HG03565 (cell line): ENCODE measurements around the gene PDIA4.
"Not testable (repeated sequence)": the region's sequence is repeated elsewhere in the genome, so short reads cannot be mapped to it uniquely, and the experiment has no call there.

Experiments
- ATAC-seq: cut with Tn5 transposase; IDR thresholded peaks from one replicate; pipeline ENCODE4 v1.9.1; 2021; ENCODE audit warnings: mild to moderate bottlenecking, moderate library complexity; ENCODE audit not compliant: unreplicated experiment

PDIA4 gene

DNA sequence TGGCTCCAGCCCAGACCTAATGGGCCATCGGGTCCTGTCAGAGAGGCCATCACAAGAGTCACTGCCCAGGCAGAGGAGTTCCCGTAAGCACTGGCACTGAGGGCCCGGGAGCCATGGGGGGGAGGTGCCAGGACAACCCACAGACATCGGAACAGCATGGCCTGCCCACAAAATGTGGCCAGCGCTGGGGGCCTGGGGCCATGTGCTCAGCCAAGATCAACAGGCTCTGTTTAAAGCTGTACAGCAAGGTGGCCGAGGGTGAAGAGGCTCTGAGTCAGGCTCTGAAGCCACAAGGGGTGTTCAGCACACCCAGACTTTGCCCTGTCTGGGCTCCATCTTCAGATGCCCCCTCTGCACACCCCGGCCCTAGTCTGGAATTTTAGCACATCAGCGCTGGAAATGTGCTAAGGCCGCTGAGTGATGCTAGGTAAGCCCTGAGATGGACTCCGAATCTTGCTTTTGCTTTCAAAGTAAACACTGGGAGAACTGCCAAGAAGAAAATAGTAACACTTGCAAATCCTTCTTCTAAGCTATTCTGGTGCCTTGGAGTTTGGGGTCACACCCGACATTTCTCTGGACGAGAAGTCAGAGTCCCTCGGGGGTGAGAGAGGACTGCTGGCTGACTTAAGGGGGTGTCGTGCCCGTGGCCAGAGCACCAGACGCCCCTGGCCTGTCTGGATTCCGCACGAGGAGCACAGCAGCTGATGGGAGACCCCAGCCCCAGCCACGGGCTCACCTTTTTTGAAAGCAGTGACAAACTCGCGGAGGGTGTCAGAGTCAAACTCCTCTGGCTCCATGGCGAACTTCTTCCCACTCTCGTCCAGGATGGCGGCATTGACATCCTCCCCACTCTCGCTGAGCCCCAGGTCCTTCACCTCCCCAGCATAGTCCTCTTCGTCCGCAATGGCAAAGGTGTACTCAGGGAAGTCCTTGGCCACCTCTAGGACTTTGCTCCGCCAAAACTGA, 23.6 kb downstream of the PDIA4 start:
- no peak for ATAC-seq

- no peak for ATAC-seq
Measured at GRCh38 chr7:149003560-149004305, 24.6 kb downstream of the PDIA4 start.

GRCh38 chr7:149003018-149003417, 25.3 kb downstream of the PDIA4 start:
- no peak for ATAC-seq

DNA sequence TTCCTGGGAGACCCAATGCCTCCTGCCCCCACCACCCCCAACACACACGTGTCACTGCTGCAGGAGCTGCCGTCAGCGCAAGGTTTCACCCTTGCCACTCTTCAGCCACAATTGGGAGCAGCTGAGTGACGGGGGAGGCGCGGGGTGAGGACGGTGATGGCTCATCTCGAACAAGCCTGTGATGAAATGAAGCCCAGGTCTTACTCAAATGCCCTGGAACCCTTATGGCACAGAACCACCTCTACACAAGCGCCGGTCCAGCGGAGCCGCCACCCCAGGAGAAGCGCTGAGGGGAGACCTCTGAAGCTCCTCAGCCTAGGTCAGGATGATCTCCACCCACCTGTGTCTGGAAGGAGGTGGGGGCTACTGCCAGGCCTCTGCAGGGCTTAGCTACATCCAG, 25.7 kb downstream of the PDIA4 start:
- ATAC-seq = no peak

DNA sequence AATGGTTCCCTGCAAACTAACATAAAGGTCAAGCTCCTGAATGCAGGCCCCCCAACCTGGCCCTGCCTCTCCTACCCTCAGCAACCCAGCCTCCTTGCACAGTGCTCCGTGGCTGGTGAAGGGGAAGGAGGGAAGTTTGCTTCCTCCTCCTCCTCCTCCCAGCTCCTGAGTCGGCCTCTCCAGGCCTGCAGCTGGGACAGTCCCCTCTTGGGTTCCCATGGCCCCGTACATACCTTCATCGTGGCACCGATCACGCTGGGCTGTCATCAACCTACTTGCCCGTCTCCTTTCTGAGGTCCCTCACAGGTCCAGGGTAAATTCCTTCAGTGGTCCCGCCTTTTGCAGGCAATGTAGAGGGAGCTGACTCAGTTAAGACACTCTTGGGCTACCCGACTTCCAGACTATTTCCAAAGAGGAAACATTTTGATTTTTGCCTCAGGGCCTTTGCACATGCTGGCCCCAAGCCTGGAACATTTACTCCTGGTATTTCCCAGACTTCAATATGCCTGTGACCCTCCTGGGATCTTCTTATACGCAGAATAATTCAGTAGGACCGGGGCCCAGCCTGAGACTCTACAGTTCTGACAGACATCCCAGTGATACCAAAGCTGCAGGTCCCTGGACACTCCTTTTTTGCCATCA, 26.8 kb downstream of the PDIA4 start:
- no peak for ATAC-seq

DNA sequence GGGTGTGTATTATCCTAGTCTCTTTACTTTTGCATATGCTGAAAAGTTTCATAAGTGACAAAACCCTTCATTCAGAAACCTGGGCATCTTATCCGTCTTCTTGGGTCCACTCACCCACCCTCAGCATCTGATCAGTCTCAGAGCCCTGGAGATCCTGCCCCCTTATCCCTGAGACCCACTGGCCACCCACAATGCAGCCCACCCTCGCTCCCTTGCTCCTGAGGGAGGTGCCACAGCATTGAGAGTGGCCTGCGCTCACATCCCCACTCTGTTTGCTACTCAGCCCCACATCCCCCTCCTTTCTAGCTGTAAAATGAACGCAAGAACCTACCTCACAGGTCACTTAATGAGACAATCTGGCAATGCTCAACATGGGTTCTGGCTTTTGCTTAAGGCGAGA, 27.3 kb downstream of the PDIA4 start:
- ATAC-seq = no peak

DNA sequence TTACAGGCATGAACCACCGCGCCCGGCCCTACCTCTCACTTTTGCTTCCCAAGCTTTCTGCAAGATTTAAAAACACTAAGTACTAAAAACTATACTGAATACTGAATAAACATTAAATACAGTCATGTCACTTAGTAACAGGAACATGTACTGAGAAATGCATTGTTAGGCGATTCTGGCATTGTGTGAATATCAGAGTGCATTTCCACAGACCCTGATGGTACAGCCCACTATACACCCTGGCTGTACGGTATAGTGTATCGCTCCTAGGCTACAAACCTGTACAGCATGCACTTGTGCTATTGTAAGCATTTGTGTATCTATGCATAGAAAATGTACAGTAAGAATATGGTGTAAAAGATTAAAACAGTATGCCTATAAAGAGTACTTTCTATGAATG, 29.1 kb downstream of the PDIA4 start:
- no peak for ATAC-seq

- no peak for ATAC-seq
Measured at GRCh38 chr7:148997497-148997896, 30.8 kb downstream of the PDIA4 start.

GRCh38 chr7:148994576-148994975, 33.7 kb downstream of the PDIA4 start:
- no peak for ATAC-seq

DNA sequence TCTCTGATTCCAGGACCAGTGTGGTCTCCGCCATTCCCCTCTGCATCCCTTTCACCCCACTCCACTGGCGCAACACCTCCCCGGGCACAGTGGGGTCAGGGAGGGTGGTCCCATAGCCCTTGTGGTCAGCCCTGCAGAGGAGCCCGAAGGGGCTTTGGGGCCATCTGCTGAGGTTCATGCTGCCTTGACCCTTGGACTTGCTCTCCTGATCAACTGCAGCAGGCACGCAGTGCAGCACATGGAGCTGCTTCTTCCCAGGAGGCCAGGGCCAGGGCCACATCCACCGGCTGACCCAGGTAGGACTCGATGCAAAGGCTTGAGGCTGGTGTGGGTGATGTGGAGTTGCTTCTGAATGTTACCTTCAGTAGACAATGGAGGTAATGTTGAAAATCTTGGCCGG, 35.1 kb downstream of the PDIA4 start:
- ATAC-seq = no peak

DNA sequence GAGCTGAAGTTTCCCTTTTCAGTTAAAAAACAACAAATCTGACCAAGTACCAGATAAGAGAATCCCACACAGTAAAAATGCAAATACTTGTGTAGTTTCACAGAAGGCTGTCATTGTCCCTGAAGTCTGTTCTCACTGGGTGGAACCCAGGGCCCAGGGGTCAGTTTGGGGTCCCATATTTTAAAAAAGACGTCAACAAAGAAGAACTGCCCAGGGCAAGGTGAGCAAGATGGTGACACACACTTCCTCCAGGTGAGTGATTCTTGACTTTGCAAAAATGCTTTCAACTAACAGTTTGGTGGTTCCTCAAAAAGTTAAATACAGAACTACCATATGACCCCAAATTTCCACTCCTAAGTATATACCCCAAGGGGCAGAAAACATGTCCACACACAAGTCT, 36.8 kb downstream of the PDIA4 start:
- ATAC-seq = no peak

GRCh38 chr7:148987751-148988512, 40.4 kb downstream of the PDIA4 start:
- no peak for ATAC-seq

GRCh38 chr7:148987010-148987750, 41.1 kb downstream of the PDIA4 start:
- ATAC-seq = peak; percentile 80

DNA sequence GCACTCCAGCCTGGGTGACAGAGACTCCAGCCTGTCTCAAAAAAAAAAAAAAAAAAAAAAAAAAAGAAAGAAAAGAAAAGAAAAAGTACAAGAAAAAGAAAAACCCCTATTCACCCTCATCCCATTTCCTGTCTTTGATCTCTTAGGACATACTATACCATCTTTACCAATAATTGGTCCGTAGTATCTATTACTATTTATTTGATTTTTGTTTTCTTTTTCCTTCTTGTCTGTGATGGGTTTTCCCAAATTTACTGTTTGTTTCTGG, 41.6 kb downstream of the PDIA4 start:
- no peak for ATAC-seq

DNA sequence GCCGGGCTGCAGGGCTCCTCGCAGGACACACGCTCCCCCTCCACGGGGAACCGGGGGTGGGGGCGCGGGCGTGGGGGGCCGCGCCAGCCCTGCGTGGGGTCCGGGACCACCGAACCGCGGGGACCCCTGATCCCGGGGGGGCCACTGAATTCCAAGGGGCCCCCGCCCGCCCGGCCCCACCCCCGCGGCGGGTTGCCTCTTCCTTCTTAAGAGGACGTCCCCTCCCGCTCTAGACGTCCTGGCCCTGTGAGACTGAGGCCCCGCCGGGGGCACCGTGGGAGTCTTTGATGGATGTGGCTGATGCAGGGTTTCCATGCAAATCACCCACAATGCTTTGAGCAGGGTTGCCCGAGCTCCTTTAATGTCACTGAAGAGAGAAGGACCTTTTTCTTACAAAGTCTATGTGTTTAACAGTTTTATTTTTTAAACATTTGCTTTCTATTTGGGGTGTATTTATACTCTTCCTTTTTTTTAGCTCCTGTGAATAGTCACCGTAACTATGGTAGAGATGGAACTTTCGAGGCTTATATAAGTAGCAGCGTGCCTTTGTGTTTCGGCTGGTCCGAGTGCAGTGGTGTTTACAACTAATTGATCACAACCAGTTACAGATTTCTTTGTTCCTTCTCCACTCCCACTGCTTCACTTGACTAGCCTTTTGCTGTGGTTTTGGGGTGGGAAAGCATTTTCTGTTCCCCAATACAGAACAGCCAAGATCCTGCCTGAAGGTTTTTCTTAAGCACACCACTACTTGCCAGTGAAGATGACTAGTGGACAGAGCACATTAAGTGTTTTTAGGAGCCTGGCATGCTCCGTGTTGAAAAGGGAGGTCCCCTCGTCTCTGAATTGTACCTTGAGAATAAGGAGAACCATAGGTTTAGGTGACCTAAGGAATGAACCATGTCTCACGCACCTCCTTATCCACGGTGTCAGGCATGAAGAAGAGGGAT, 44.8 kb downstream of the PDIA4 start:
- ATAC-seq = peak; percentile 52

- ATAC-seq = no peak
Measured at GRCh38 chr7:148982654-148983199, 45.6 kb downstream of the PDIA4 start.

GRCh38 chr7:148979827-148980226, 48.5 kb downstream of the PDIA4 start:
- no peak for ATAC-seq

DNA sequence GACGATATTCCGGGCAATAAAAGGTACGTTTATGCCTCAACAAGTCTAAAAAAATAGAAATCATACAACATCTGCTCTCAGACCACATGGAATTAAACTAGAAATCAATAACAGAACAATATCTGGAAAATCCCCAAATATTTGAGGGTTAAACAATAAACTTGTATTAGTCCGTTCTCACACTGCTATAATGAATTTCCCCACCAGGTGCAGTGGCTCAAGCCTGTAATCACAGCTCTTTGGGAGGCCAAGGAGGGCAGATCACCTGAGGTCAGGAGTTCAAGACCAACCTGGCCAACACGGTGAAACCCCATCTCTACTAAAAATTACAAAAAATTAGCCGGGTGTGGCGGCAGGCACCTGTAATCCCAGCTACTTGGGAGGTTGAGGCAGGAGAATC, 49.2 kb downstream of the PDIA4 start:
- ATAC-seq = not testable (repeated sequence)

DNA sequence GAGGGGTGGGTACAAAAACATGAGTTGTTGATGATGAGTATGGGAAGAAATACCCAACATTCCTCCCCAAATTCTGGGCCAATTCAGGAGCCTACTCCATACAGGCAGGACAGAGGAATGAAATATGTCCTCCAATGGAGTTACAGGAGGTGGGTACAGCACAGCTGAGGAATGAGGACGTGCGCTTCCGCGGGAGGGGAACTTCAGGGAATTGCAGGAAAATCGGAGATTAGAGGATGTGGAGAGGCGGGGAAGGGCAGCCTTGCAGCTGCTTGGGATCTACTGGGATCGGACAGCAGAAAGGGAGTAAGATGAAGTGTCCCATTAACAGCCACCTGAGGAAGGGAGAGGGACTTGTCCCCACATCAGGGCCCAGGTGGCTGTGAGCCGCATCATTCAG, 50.2 kb downstream of the PDIA4 start:
- no peak for ATAC-seq
